SH-SY5Y (cell line): Measurements from ENCODE around the gene ITGAL.

ENCODE experiments used
- GATA2 ChIP-seq: IDR thresholded peaks from 2 replicates; pipeline ENCODE4 v1.6.1; 2011; ENCODE audit warnings: mild to moderate bottlenecking, low read depth, low read length
- GATA3 ChIP-seq: IDR thresholded peaks from 2 replicates; pipeline ENCODE4 v1.6.1; 2011; ENCODE audit warnings: low read depth, mild to moderate bottlenecking, low read length, moderate library complexity

GRCh38 chr16:30434852-30435251 is 37.7 kb upstream of the ITGAL start:
- TF ChIP-seq GATA3 (no peak), GATA2 (no peak)
